Gastroesophageal sphincter (tissue), 3 donors: Measurements from ENCODE around the gene CNTN2.

Experiments used
- CTCF ChIP-seq, 4 experiments: fragments of 200-600 bp in 2 of 4; fragments of 450-650 bp in 2 of 4; sonication (generic) in 1 of 4; IDR thresholded peaks; one replicate each; pipeline ENCODE4 v1.5.1; 2017 to 2019; ENCODE audit warnings: antibody characterized with exemption in 4 of 4, mild to moderate bottlenecking in 2 of 4, moderate library complexity in 2 of 4
- POLR2A ChIP-seq, 2 donors: fragments of 450-650 bp; IDR thresholded peaks; one replicate each; pipeline ENCODE4 v1.6.1; 2017; ENCODE audit warnings: antibody characterized with exemption in 2 of 2, mild to moderate bottlenecking in 2 of 2, moderate library complexity in 1 of 2

- TF ChIP-seq CTCF (IDR thresholded peaks at IDR 0.05) (no peak), POLR2A (IDR thresholded peaks at IDR 0.05) (no peak)
Observed at GRCh38 chr1:205018381-205018780, 24.6 kb upstream of the CNTN2 start.
